Measurements from ENCODE around the gene RALGPS1. TPM values are rescaled to one million over a fixed set of nuclear protein-coding genes. Genes with fewer than 3 reads are reported as not detected.

Gene RALGPS1
- total RNA-seq, 1 experiment from 2014 or later: 8.2 TPM

GRCh38 chr9:126980231-126980630, 65.6 kb downstream of the RALGPS1 start:
- no peaks in the 10 kb centered on the region for H3K36me3 ChIP-seq (ENCODE audit: insufficient read depth, low read length)
- H3K27me3 ChIP-seq (ENCODE audit: low read length): no peaks in the 10 kb centered on the region
- no peak overlapping the region for H3K9ac ChIP-seq (ENCODE audit: low read length)
- no peaks in the 10 kb centered on the region for H3K9me2 ChIP-seq (replicated peaks; ENCODE audit: insufficient read depth, low read length)
- H3K4me3 ChIP-seq (ENCODE audit: low read length): no peak overlapping the region
- no peaks in the 10 kb centered on the region for H3K9me3 ChIP-seq (ENCODE audit: low read length)
- H3K27ac ChIP-seq (ENCODE audit: low read length): no peak overlapping the region
- H4K20me1 ChIP-seq (ENCODE audit: insufficient read depth, low read depth, low read length): no peaks in the 10 kb centered on the region
- no peaks in the 10 kb centered on the region for H3K4me1 ChIP-seq (ENCODE audit: low read length)
- DNase-seq: no peak
- no peaks in the 10 kb centered on the region for H3K79me2 ChIP-seq (ENCODE audit: low read length)
- H2AFZ ChIP-seq (ENCODE audit: low read length): no peak overlapping the region
- H3K4me2 ChIP-seq (ENCODE audit: low read depth, low read length, poor library complexity, severe bottlenecking): no peak overlapping the region

GRCh38 chr9:126981218-126981617, 66.6 kb downstream of the RALGPS1 start:
- Histone ChIP-seq H3K4me1 (ENCODE audit: low read length) (no peaks in the 10 kb centered on the region), H3K4me2 (ENCODE audit: low read depth, low read length, poor library complexity, severe bottlenecking) (no peak overlapping the region), H3K9ac (ENCODE audit: low read length) (no peak overlapping the region), H3K27ac (ENCODE audit: low read length) (no peak overlapping the region), H3K9me2 (replicated peaks; ENCODE audit: insufficient read depth, low read length) (no peaks in the 10 kb centered on the region), H3K4me3 (ENCODE audit: low read length) (no peak overlapping the region), H3K79me2 (ENCODE audit: low read length) (no peaks in the 10 kb centered on the region), H2AFZ (ENCODE audit: low read length) (no peak overlapping the region), H3K9me3 (ENCODE audit: low read length) (no peaks in the 10 kb centered on the region), H4K20me1 (ENCODE audit: insufficient read depth, low read depth, low read length) (no peaks in the 10 kb centered on the region), H3K36me3 (ENCODE audit: insufficient read depth, low read length) (no peaks in the 10 kb centered on the region), H3K27me3 (ENCODE audit: low read length) (no peaks in the 10 kb centered on the region)
- DNase-seq: no peak

GRCh38 chr9:126982215-126983002, 67.8 kb downstream of the RALGPS1 start:
- Histone ChIP-seq H3K4me2 (ENCODE audit: low read depth, low read length, poor library complexity, severe bottlenecking) (no peak overlapping the region), H3K9ac (ENCODE audit: low read length) (no peak overlapping the region), H3K27ac (ENCODE audit: low read length) (no peak overlapping the region), H3K4me3 (ENCODE audit: low read length) (no peak overlapping the region), H3K79me2 (ENCODE audit: low read length) (no peaks in the 10 kb centered on the region), H3K4me1 (ENCODE audit: low read length) (no peaks in the 10 kb centered on the region), H3K27me3 (ENCODE audit: low read length) (no peaks in the 10 kb centered on the region), H3K9me3 (ENCODE audit: low read length) (no peaks in the 10 kb centered on the region), H2AFZ (ENCODE audit: low read length) (no peak overlapping the region), H4K20me1 (ENCODE audit: insufficient read depth, low read depth, low read length) (no peaks in the 10 kb centered on the region), H3K9me2 (replicated peaks; ENCODE audit: insufficient read depth, low read length) (no peaks in the 10 kb centered on the region), H3K36me3 (ENCODE audit: insufficient read depth, low read length) (no peaks in the 10 kb centered on the region)
- no peak for DNase-seq

GRCh38 chr9:126983767-126984166, 69.2 kb downstream of the RALGPS1 start:
- Histone ChIP-seq H2AFZ (ENCODE audit: low read length) (no peak overlapping the region), H3K4me2 (ENCODE audit: low read depth, low read length, poor library complexity, severe bottlenecking) (no peak overlapping the region), H3K9me3 (ENCODE audit: low read length) (no peaks in the 10 kb centered on the region), H3K27ac (ENCODE audit: low read length) (no peak overlapping the region), H3K36me3 (ENCODE audit: insufficient read depth, low read length) (no peaks in the 10 kb centered on the region), H3K9me2 (replicated peaks; ENCODE audit: insufficient read depth, low read length) (no peaks in the 10 kb centered on the region), H3K79me2 (ENCODE audit: low read length) (no peaks in the 10 kb centered on the region), H3K9ac (ENCODE audit: low read length) (no peak overlapping the region), H3K4me1 (ENCODE audit: low read length) (no peaks in the 10 kb centered on the region), H4K20me1 (ENCODE audit: insufficient read depth, low read depth, low read length) (no peaks in the 10 kb centered on the region), H3K27me3 (ENCODE audit: low read length) (no peaks in the 10 kb centered on the region), H3K4me3 (ENCODE audit: low read length) (no peak overlapping the region)
- DNase-seq: no peak

GRCh38 chr9:126984969-126985368, 70.4 kb downstream of the RALGPS1 start:
- no peaks in the 10 kb centered on the region for H3K4me1 ChIP-seq (ENCODE audit: low read length)
- DNase-seq: no peak
- H3K79me2 ChIP-seq (ENCODE audit: low read length): no peaks in the 10 kb centered on the region
- no peaks in the 10 kb centered on the region for H3K9me2 ChIP-seq (replicated peaks; ENCODE audit: insufficient read depth, low read length)
- no peak overlapping the region for H3K4me2 ChIP-seq (ENCODE audit: low read depth, low read length, poor library complexity, severe bottlenecking)
- no peak overlapping the region for H2AFZ ChIP-seq (ENCODE audit: low read length)
- no peaks in the 10 kb centered on the region for H3K9me3 ChIP-seq (ENCODE audit: low read length)
- H4K20me1 ChIP-seq (ENCODE audit: insufficient read depth, low read depth, low read length): no peaks in the 10 kb centered on the region
- no peak overlapping the region for H3K27ac ChIP-seq (ENCODE audit: low read length)
- H3K9ac ChIP-seq (ENCODE audit: low read length): no peak overlapping the region
- H3K27me3 ChIP-seq (ENCODE audit: low read length): no peaks in the 10 kb centered on the region
- no peak overlapping the region for H3K4me3 ChIP-seq (ENCODE audit: low read length)
- no peaks in the 10 kb centered on the region for H3K36me3 ChIP-seq (ENCODE audit: insufficient read depth, low read length)

- H3K36me3 ChIP-seq (ENCODE audit: insufficient read depth, low read length): no peaks in the 10 kb centered on the region
- no peaks in the 10 kb centered on the region for H3K9me3 ChIP-seq (ENCODE audit: low read length)
- H3K4me1 ChIP-seq (ENCODE audit: low read length): no peaks in the 10 kb centered on the region
- no peak overlapping the region for H3K27ac ChIP-seq (ENCODE audit: low read length)
- H3K27me3 ChIP-seq (ENCODE audit: low read length): no peaks in the 10 kb centered on the region
- no peak overlapping the region for H2AFZ ChIP-seq (ENCODE audit: low read length)
- no peak for DNase-seq
- H3K4me3 ChIP-seq (ENCODE audit: low read length): no peak overlapping the region
- no peak overlapping the region for H3K4me2 ChIP-seq (ENCODE audit: low read depth, low read length, poor library complexity, severe bottlenecking)
- no peak overlapping the region for H3K9ac ChIP-seq (ENCODE audit: low read length)
- no peaks in the 10 kb centered on the region for H3K79me2 ChIP-seq (ENCODE audit: low read length)
- H3K9me2 ChIP-seq (replicated peaks; ENCODE audit: insufficient read depth, low read length): no peaks in the 10 kb centered on the region
- no peaks in the 10 kb centered on the region for H4K20me1 ChIP-seq (ENCODE audit: insufficient read depth, low read depth, low read length)
Measured at GRCh38 chr9:126985870-126986498, 71.4 kb downstream of the RALGPS1 start.

GRCh38 chr9:126986506-126986951, 71.9 kb downstream of the RALGPS1 start:
- Histone ChIP-seq H3K27ac (ENCODE audit: low read length) (no peak overlapping the region), H3K9me2 (replicated peaks; ENCODE audit: insufficient read depth, low read length) (no peaks in the 10 kb centered on the region), H2AFZ (ENCODE audit: low read length) (no peak overlapping the region), H3K4me2 (ENCODE audit: low read depth, low read length, poor library complexity, severe bottlenecking) (no peak overlapping the region), H3K27me3 (ENCODE audit: low read length) (no peaks in the 10 kb centered on the region), H3K9ac (ENCODE audit: low read length) (no peak overlapping the region), H4K20me1 (ENCODE audit: insufficient read depth, low read depth, low read length) (no peaks in the 10 kb centered on the region), H3K36me3 (ENCODE audit: insufficient read depth, low read length) (no peaks in the 10 kb centered on the region), H3K4me1 (ENCODE audit: low read length) (no peaks in the 10 kb centered on the region), H3K79me2 (ENCODE audit: low read length) (no peaks in the 10 kb centered on the region), H3K4me3 (ENCODE audit: low read length) (no peak overlapping the region), H3K9me3 (ENCODE audit: low read length) (no peaks in the 10 kb centered on the region)
- DNase-seq: no peak

GRCh38 chr9:126988857-126989256, 74.3 kb downstream of the RALGPS1 start:
- H3K27me3 ChIP-seq (ENCODE audit: low read length): no peaks in the 10 kb centered on the region
- no peak overlapping the region for H3K9ac ChIP-seq (ENCODE audit: low read length)
- no peak for DNase-seq
- H3K36me3 ChIP-seq (ENCODE audit: insufficient read depth, low read length): no peaks in the 10 kb centered on the region
- no peak overlapping the region for H3K4me2 ChIP-seq (ENCODE audit: low read depth, low read length, poor library complexity, severe bottlenecking)
- no peaks in the 10 kb centered on the region for H4K20me1 ChIP-seq (ENCODE audit: insufficient read depth, low read depth, low read length)
- H3K9me2 ChIP-seq (replicated peaks; ENCODE audit: insufficient read depth, low read length): no peaks in the 10 kb centered on the region
- no peaks in the 10 kb centered on the region for H3K4me1 ChIP-seq (ENCODE audit: low read length)
- H3K79me2 ChIP-seq (ENCODE audit: low read length): no peaks in the 10 kb centered on the region
- H3K27ac ChIP-seq (ENCODE audit: low read length): no peak overlapping the region
- H3K9me3 ChIP-seq (ENCODE audit: low read length): no peaks in the 10 kb centered on the region
- H3K4me3 ChIP-seq (ENCODE audit: low read length): no peak overlapping the region
- no peak overlapping the region for H2AFZ ChIP-seq (ENCODE audit: low read length)
